RKO (cell line): Measurements from ENCODE around the gene ARHGAP35.
"Not testable (repeated sequence)": the region's sequence is repeated elsewhere in the genome, so short reads cannot be mapped to it uniquely, and the experiment has no call there.

Experiments used
- DNase-seq: peaks from one replicate; pipeline ENCODE4 v3.0.0-alpha.2; 2016; ENCODE audit warnings: low spot score

ARHGAP35 gene

DNA sequence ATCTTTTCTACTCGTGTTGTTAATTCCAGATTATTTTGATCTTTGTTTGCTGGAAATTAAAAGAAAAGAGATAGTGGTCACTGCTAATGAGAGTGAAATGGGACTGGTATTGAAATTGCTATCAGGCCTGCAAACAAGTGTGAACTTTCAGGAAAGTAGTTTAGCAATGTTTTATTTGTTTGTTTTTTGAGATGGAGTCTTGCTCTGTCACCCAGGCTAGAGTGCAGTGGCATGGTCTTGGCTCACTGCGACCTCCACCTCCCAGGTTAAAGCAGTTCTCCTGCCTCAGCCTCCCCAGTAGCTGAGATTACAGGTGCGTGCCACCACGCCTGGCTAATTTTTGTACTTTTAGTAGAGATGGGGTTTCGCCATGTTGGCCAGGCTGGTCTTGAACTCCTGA is 10.4 kb downstream of the ARHGAP35 start:
- not testable (repeated sequence) for DNase-seq

GRCh38 chr19:46872967-46873366 is 12.2 kb downstream of the ARHGAP35 start:
- no peak for DNase-seq

DNA sequence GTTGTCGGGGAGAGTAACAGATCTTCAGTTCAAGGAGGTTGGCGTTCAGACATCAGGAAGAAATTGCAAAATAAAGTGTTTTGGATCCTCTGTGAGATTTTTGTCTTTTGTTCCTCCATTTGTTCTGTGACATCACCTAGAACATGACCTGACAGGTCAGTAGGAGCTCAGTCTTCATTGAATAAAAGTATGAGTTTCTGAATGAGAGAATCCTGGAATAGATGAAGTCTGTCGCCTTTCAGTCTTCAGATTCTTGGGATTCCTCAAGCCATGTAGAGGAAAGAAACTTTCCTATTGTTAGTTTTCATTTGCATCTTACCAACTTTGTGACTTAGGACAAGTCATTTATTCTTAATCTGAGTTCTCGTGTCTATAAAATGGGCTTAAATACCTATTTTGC is 14.4 kb downstream of the ARHGAP35 start:
- no peak for DNase-seq

GRCh38 chr19:46875657-46876056 is 14.9 kb downstream of the ARHGAP35 start:
- no peak for DNase-seq

DNA sequence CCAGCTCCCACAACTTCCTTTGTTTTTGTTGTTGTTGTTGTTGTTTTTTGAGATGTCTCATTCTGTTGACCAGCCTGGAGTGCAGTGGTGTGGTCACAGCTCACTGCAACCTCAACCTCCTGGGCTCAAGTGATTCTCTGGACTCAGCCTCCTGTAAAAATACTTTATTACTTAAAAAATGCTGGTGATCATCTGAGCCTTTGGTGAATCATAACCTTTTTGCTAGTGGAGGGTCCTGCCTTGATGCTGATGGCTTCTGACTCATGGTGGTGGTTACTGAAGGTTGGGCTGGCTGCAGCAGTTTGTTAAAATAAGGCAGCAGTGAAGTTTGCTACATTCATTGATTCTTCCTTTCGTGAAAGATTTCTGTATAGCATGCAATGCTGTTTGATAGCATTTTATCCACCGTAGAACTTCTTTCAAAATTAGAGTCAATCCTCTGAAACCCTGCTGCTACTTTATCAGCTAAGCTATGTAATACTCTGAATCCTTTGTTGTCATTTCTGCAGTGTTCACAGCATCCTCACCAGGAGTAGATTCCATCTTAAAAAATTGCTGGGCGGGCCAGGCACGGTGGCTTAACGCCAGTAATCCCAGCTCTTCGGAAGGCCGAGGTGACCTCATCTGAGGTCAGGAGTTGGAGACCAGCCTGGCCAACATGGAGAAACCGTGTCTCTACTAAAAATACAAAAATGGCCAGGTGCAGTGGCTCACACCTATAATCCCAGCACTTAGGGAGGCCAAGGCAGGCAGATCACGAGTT is 18.0 kb downstream of the ARHGAP35 start:
- peak; percentile 37 for DNase-seq

DNA sequence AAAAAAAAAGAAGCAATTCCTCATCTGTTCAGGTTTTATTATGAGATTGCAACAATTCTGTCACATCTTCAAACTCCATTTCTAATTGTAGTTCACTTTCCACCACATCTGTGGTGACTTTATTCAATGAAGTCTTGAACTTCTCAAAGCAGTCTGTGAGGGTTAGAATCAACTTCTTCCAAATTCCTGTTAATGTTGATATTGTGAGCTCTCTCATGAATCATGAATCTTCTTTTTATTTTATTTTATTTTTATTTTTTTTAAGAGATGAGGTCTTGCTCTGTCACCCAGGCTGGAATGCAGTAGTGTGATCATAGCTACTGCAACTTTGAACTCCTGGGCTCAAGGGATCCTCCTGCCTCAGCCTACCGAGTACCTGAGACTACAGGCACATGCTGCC is 19.6 kb downstream of the ARHGAP35 start:
- no peak for DNase-seq

GRCh38 chr19:46881092-46881491 is 20.3 kb downstream of the ARHGAP35 start:
- no peak for DNase-seq

DNA sequence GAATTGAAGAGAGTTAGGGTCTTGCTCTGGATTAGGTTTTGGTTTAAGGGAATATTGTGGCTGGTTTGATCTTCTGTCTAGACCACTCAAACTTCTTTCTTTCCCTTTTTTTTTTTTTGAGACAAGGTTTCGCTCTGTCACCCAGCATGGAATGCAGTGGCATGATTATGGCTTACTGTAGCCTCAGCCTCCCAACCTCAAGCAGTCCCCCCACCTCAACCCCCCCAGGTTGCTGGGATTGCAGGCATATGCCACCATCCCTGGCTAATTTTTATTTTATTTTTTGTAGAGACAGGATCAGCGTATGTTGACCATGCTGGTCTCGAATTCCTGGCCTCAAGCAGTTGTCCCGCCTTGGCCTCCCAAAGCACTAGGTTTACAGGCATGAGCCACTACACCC is 21.2 kb downstream of the ARHGAP35 start:
- DNase-seq, result no peak

GRCh38 chr19:46882751-46883150 is 22.0 kb downstream of the ARHGAP35 start:
- not testable (repeated sequence) for DNase-seq

DNA sequence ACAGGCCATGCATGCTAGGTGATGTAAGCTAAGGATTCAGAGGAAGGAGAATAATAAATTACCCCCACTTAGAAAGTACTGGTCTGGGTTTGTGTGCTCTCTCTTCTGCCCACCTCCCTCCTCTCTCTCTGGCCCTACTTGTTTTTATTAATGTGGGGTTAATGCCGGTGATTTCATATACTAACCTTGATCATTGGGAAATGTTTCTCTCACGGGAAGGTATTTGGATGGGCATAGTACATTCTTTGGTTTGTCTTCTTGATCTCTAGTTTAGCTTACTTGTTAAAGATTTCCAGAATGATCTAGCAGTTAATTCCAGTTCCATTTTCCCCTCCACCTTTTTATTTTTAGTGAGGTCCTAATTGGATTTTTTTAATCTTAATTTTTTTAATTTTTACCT is 24.6 kb downstream of the ARHGAP35 start:
- DNase-seq, result no peak

- no peak for DNase-seq
These were observed 25.9 kb downstream of the ARHGAP35 start for GRCh38 chr19:46886546-46887239.

GRCh38 chr19:46887240-46887782 is 26.5 kb downstream of the ARHGAP35 start:
- no peak for DNase-seq

DNA sequence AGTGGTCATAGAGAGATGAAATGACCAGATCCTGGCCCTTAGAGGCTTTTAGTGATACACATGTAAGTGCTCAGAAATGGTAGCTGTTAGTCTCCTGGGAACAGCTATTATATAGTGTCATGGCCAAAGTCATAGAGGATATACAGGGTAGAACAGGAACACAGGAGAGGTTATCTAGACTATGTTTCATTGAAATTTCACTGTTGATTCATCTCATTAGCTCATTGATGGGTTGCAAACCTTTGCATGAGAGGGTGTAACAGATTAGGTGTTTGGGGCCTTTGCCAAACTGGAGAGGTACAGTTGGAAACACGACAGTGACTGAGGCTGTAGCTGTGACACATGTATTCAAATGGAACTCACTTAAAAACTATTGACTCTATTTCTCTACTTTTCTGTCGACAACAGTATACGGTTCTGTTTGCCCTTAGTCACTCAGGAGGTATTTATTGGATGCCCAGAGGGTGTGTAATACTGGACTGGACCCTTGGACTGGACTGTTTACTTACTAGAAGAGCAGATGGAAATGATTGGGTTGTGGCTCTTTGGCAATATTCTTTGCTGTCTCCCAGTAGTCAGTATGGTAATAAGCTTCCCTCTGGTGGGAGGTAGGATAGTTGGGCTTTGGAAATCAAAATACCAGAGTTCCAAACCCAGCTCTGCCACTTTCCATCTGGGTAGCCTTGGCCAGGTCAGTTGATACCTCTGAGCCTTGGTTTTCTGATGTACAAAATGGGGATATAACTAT is 29.8 kb downstream of the ARHGAP35 start:
- DNase-seq, result peak; percentile 29

DNA sequence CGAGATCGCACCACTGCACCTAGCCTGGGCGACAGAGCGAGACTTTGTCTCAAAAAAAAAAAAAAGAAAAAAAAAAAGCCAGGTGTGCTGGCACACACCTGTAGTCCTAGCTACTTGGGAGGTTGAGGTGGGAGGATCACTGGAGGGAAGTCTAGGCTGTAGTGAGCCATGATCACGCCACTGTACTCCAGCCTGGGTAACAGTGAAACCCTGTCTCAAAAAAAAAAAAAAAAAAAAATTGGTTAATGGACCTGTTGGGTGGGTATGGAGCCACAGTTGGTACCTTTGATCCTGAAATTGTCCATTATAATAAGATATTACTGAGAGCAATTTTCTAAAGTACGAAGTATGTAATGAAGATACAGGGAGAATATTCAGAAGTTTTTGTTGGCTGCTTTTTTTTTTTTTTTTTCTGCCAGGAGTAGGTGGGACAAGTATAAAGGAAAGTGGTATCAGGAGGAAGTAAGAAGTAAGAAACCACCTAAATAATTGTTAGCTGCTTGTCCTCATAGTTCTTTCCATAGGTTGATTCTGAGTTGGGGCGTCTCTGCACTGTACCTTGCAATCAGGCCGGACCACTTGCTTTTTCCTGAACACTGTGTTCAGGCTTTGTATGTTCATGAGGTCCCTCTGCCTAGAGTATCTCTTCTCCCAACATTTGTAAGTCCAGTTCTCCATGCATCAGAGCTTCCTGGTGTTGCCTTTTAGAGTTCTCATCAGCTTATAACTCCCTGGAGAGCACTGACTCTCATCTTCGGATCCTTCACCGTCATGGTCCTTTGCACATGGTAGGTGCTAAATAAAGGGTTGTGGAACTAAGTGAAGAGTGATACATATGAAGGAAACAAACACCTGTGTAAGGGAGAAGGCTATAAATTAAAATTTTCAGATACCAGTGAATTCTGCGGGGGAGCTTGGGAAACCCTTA is 31.7 kb downstream of the ARHGAP35 start:
- no peak for DNase-seq

- no peak for DNase-seq
These were observed 35.4 kb downstream of the ARHGAP35 start for GRCh38 chr19:46896076-46896794.

GRCh38 chr19:46898731-46899130 is 37.9 kb downstream of the ARHGAP35 start:
- DNase-seq, result no peak

DNA sequence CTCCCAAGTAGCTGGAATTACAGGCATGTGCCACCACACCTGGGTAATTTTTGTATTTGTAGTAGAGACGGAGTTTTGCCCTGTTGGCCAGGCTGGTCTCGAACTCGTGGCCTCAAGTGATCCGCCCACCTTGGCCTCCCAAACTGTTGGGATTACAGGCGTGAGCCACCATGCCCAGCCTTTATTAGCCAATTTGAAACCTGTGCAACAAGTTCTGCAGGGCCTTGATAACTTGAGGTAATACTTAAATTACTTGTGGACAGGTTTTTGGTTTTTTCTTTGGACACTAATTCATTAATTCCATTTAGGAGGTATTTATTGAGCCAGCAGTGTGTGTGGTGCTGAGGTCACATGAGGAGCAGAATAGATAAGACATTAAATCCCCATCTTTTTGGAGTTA is 39.5 kb downstream of the ARHGAP35 start:
- no peak for DNase-seq

GRCh38 chr19:46901701-46902401 is 41.1 kb downstream of the ARHGAP35 start:
- DNase-seq, result no peak

DNA sequence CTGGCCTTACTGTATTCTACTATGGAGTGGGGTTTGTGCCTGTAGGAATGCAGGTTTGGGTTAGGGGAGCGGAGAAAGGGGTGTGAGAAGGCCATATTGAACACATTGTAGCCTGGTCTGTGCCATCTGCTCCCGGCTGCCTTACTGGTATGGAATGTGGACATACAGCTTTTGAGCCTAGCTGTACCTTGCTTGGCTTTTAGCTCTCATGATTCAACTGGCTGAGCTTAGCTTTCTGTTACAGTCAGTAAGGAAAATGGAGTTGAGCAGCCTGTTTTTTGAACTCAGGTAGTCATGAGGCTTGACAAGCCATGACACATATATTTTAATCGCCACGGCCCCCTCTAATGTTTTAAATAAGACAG is 41.6 kb downstream of the ARHGAP35 start:
- DNase-seq, result no peak

- no peak for DNase-seq
These were observed 42.7 kb downstream of the ARHGAP35 start for GRCh38 chr19:46903458-46903857.
